GM12864 (cell line): ENCODE results near the gene SGTB.
A peak's percentile ranks its signal among the peaks of the same experiment; 100 is the strongest.

Experiments used
- DNase-seq: peaks from one replicate; pipeline ENCODE4 v3.0.0-alpha.2; 2011; ENCODE audit warnings: low read depth
- H3K4me3 ChIP-seq: 2 replicates; pipeline ENCODE4 v1.5.1; 2011; ENCODE audit warnings: mild to moderate bottlenecking, low read depth, low read length, control low read depth
- CTCF ChIP-seq: IDR thresholded peaks from 2 replicates; pipeline ENCODE4 v1.5.1; 2011; ENCODE audit warnings: low read depth, mild to moderate bottlenecking, moderate library complexity, low read length, control low read depth, inconsistent platforms; ENCODE audit errors: missing control alignments

SGTB gene

DNA sequence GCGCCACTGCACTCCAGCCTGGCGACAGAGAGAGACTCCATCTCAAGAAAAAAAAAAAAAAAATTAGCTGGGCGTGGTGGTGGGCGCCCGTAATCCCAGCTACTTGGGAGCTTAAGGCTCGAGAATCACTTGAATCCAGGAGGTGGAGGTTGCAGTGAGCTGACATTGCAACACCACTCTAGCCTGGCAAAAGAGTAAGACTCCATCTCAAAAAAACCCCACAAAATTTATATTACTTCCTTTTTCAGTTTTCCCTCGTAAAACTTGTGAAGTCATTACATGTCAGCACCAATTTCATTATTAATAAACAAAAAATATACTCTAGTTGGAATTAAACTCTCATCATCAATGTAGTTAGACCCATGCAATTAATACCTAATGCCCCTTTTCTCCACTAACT lies 53.2 kb downstream of the SGTB start:
- H3K4me3 ChIP-seq = no peak overlapping the region
- TF ChIP-seq CTCF = no peak
- DNase-seq = no peak

DNA sequence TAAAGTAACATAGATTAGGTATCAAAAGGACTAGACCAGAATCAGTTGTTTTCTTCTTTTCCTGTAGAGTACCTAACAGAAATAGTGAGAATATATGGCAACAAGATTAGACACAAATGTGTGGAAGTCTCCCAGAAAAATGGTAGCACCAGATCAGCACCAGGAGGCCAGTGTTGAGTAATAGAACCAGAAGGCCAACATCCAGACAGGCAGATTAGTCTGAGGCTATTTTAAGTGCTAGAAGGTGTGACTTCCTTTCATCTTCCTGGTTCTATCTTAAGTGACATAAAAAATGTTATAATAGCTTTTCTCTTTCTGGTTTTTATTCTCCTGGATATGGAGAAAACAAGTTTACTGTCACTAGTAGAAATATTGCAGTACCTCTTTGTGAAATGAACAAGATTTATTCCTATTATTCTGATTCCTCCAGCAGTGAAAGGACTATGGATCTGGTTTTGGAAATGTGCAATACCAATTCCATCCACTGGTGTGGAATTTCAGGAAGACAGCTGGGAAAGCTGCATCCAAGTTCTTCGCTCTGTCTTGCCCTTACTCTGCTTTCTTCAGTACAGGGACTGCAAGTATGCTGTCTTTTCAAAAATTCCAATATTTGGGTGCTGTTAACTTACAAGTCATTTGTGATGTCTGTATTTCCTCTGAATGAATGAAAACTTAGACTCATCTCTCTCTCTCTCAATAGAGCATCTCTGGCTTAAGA lies 57.9 kb downstream of the SGTB start:
- DNase-seq = no peak
- H3K4me3 ChIP-seq = no peak overlapping the region
- TF ChIP-seq CTCF = peak; percentile 11

DNA sequence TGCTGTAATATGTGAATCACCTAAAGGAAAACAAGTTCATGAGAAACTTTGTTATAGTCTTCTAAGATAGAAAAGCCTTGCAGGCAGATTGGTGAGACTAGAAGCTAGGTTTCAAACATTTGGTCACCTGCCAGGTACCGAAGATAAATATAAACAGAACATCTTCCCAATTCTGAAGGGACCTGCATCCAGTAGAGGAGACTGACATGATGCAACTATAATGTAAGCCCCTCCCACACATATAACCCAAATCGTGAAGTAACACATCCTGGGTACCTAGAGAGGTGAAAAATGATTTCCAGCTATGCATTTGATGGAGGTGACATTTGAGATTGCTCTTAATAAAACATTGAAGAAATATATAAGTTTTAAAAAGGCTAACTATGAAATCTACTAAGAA lies 67.2 kb downstream of the SGTB start:
- TF ChIP-seq CTCF = no peak
- H3K4me3 ChIP-seq = no peak overlapping the region
- DNase-seq = no peak

DNA sequence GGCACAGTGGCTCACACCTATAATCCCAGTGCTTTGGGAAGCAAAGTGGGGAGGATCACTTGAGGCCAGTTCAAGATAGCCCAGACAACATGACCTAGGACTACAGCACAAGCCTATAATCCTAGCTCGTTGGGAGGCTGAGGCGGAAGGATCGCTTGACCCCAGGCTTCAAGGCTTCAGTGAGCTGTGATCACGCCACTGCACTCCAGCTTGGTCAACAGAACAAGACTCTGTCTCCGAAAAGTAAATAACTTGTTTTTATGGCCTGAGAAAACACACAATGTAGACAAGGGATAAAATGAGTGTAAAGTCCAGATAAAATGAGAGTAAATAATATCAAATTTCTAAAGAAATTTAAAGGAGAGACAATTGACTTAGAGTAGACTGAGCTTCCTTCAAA lies 70.8 kb downstream of the SGTB start:
- no peak overlapping the region for H3K4me3 ChIP-seq
- no peak for DNase-seq
- no peak for TF ChIP-seq CTCF

- no peak for TF ChIP-seq CTCF
- DNase-seq = no peak
- no peak overlapping the region for H3K4me3 ChIP-seq
Observed at GRCh38 chr5:65647941-65648340, 74.0 kb downstream of the SGTB start.

DNA sequence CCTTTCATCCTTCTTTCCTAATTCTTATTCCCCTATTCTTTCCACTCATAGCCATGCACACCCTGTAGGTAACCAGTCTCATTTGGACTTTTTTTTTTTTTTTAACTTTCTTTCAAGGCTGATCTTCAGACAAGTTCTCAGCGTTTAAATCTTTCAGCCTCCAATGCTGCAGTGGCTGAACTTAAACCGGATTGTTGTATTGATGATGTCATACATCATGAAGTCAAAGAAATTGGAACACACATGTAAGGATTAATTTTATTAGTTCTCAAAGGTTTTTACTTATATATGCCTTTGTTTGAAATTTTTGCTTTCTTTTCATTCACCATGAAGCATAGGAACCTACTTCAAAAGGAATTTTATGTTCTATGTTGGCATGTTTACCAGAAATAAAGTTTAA lies 75.0 kb downstream of the SGTB start:
- DNase-seq = no peak
- TF ChIP-seq CTCF = no peak
- H3K4me3 ChIP-seq = no peak overlapping the region

GRCh38 chr5:65640240-65640639 lies 81.7 kb downstream of the SGTB start:
- no peak for TF ChIP-seq CTCF
- H3K4me3 ChIP-seq = no peak overlapping the region
- DNase-seq = no peak
